Activated naive CD4-positive, alpha-beta T cell treated with Interleukin-2 at 50 U/mL for 16 hours (primary cell): ENCODE results near the gene CTSK.

Source experiments
- DNase-seq: peaks from one replicate; pipeline ENCODE4 v3.0.0-alpha.2; 2020

Gene CTSK

GRCh38 chr1:150751443-150751842 is 56.6 kb downstream of the CTSK start:
- no peak for DNase-seq

DNA sequence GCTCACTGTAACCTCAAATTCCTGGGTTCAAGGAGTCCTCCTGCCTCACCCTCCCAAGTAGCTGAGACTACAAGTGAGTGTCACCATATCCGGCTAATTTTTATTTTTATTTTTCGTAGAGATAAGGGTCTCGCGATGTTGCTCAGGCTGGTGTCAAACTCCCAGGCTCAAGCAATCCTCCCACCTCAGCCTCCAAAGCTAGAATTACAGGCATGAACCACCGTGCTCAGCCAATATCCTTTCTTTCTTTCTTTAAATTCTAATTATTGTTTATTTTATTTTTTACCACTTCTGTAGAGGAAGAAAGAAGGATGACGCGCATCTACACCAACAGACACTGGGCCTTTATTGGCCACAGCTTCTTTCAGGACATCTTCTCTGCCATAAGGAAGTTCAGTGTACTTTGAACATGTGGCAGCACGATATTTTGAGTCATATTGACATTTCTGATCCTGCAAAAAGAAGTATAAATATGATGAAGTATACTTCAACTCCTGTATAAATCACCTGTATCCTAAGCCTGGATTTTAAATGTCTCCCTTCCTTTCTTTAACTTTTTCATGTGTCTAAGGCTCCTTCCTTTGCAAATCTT is 58.2 kb downstream of the CTSK start:
- DNase-seq: no peak

DNA sequence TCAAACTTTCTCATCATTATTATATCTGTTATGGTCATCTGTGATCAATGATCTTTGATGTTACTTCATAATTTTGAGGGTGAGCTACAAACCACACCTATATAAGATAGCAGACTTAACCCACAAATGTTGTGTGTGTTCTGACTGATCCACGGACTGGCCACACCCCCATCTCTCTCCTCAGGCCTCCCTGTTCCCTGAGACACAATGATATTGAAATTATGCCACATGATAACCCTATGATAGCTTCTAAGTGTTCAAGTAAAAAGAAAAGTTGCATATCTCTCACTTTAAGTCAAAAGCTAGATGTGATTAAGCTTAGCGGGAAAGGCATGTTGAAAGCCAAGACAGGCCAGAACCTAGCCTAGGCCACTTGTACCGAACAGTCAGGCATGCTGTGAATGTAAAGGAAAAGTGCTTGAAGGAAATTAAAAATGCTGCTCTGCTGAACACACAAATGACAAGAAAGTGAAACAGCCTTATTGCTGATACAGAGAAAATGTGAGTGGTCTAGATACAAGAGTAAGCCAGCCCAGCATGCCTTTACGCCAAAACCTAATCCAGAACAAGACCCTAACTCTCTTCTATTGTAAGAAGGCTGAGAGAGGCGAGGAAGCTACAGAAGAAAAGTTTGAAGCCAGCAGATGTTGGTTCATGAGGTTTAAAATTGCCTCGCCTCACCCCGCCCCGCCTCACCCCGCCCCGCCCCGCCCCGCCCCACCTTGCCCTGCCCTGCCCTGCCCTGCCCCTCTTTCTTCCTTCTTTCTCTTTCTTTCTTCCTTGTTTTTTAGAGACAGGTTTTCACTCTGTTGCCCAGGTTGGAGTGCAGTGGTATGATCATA is 59.0 kb downstream of the CTSK start:
- no peak for DNase-seq
